GM21529 (cell line): Measurements from ENCODE around the gene ANKRD55.
"Not testable (repeated sequence)": the region's sequence is repeated elsewhere in the genome, so short reads cannot be mapped to it uniquely, and the experiment has no call there.

ENCODE experiments used
- ATAC-seq: cut with Tn5 transposase; IDR thresholded peaks from one replicate; pipeline ENCODE4 v1.9.1; 2021; ENCODE audit not compliant: unreplicated experiment

The ANKRD55 gene

GRCh38 chr5:56110646-56111403, 122.3 kb downstream of the ANKRD55 start:
- ATAC-seq: no peak

- ATAC-seq: no peak
These were observed 124.9 kb downstream of the ANKRD55 start for GRCh38 chr5:56108246-56108645.

DNA sequence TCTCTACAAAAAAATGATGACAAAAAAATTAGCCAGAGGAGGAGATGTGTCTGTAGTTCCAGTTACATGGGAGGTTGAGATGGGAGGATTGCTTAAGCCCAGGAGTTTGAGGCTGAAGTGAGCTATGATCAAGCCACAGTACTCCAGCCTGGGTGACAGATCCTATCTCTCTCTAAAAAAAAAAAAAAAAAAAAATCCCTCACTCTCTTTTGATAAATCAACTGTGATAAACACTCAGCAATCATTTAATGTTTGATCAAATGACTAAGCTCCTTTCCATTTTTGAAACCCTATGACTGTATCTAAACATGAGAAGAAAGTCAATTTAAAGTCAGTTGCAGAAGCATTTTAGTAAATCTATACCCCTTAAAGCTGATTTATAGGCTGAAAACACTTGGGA, 126.3 kb downstream of the ANKRD55 start:
- no peak for ATAC-seq

DNA sequence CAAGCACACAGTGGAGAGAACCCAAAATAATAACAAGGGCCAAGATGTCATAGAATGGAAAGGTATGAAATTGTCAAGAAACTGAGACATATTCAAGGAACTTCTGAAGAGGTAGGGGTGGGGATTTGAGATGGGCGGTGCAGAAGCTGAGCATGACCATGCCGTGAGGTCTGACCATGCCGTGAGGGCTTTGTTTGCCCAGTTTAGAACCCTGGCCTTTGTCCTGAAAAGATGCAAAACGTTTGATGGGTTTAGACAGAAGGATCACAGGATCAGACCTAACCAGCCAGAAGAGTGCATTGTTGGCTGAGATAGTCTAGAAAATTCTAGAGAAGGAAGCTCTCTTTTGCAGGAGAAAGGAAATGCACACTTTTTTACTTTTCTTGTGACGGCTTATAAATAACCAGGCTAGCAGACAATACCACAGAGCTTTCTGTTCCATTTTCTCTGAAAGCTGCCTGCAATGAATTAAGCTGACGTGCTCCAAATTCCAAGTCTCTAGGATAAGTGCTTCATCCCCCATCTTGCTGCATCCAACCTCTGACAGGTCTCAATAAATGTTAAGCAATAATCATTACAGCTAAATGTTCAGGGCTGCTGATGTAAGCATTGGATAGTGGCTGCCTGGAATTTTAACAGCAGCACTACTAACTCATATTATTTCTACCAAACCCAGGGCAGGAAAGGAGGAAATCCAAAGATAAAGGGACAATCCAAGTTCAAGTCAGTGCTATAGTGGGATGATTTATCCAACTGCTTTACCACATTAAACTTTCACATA, 127.4 kb downstream of the ANKRD55 start:
- no peak for ATAC-seq

GRCh38 chr5:56102889-56103288, 130.2 kb downstream of the ANKRD55 start:
- no peak for ATAC-seq

- not testable (repeated sequence) for ATAC-seq
These were observed 130.9 kb downstream of the ANKRD55 start for GRCh38 chr5:56102207-56102606.

- ATAC-seq: no peak
These were observed 131.9 kb downstream of the ANKRD55 start for GRCh38 chr5:56101180-56101579.

DNA sequence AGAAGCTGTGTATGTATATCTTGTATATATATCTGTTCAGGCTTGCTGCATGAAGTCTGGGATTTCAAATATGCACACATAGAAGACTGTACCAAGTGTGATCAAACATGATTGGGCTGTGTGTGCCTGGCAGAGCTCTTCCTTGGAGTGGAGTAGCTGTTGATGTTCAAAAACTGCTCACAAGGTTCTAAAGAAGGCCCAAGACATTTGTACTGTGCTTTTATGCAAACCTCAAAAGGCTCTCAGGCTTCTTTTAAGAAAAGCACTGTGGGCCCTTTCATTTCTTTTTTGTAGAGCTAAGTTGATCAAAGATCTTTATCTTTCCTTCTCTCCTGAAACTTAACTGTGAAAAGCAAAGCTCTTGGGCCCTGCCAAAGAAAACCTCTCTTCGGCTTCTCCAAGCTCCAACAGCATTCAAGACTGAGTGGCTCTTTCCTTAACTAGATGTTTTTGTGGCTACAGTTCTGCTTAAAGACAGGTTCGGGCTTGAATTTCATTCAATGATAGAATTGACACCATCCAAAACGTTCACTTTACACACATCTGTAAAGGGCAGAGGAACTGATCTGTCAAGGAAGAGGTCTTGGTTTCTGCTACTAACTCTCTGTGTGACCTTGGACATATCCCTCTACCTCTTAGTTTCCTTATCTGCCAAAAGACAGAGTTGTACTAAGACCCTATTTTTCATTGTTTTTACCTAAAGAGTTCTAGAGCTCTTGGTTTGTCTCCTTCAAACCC, 132.5 kb downstream of the ANKRD55 start:
- no peak for ATAC-seq

GRCh38 chr5:56099346-56099745, 133.8 kb downstream of the ANKRD55 start:
- no peak for ATAC-seq

DNA sequence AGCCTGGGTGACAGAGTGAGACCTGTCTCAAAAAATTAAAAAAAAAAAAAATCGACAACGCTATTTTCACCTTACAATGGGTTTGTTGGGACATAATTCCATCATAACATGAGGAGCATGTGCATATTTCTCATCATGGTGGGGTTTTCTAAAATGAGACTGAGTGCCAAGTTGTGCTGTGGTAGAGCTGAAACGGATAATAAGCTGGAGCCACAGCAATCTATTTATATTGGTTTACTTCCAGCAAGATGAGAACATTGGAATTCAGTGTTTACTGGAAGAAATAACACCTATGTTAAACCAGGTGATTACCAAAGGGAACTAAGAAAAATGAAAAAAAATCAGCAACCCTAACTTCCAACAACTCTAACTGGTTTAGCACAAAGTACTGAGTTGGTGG, 136.1 kb downstream of the ANKRD55 start:
- no peak for ATAC-seq

GRCh38 chr5:56095579-56096102, 137.5 kb downstream of the ANKRD55 start:
- ATAC-seq: peak; percentile 81

GRCh38 chr5:56094579-56095361, 138.4 kb downstream of the ANKRD55 start:
- peak; percentile 13 for ATAC-seq

DNA sequence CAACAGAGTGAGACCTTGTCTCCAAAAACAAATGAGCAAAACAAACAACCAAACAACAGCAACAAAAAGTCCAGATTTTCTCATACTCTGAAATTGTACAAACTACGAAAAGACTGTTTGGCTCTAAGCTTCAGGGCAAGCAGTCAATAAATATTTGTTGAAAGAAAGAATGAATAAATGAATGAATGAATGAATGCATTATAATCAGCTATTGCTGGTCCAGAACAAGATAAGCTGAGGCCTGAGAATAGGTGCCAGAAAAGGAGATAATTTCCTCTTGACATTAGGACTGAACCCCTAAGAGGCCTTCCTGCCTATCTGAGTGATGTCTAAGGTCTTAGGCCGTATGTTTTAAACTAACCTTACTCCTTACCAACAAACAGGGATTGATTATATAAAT, 139.2 kb downstream of the ANKRD55 start:
- ATAC-seq: no peak

DNA sequence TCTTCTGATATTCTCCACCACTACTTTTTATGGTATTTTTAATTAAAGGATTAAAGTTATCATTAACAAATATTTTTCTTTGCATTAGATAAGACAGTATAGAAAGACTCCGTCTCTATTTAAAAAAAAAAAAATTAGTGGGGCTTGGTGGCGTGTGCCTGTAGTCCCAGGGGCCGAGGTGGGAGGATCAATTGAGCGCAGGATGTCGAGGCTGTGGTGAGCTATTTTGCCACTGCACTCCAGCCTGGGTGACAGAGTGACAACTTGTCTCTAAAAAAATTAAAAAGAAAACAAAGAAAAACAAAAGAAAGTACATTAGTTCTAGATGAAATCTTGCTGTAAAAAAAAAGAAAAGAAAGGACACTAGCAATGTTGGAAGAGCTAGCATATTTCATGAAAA, 141.0 kb downstream of the ANKRD55 start:
- ATAC-seq: no peak

GRCh38 chr5:56091664-56092063, 141.5 kb downstream of the ANKRD55 start:
- ATAC-seq: no peak

- no peak for ATAC-seq
These were observed 142.2 kb downstream of the ANKRD55 start for GRCh38 chr5:56090793-56091460.

- ATAC-seq: peak; percentile 92
These were observed 143.9 kb downstream of the ANKRD55 start for GRCh38 chr5:56088967-56089829.

- ATAC-seq: no peak
These were observed 144.6 kb downstream of the ANKRD55 start for GRCh38 chr5:56088431-56088949.

GRCh38 chr5:56085193-56085592, 147.9 kb downstream of the ANKRD55 start:
- no peak for ATAC-seq
